A549 (cell line): ENCODE data around the gene CYLD. TPM values are rescaled to one million over a fixed set of nuclear protein-coding genes. Genes with fewer than 3 reads are reported as not detected.

ENCODE experiments used
- ATAC-seq, 2 experiments: fragments of 200-7000 bp in 1 of 2; fragments of >200 bp in 1 of 2; cut with Nextera tagmentation in 1 of 2; cut with Tn5 transposase in 1 of 2; 3 replicates each; pipeline versions ENCODE4 v1.8.0 to v1.9.1; 2018 to 2020; ENCODE audit warnings: mild to moderate bottlenecking in 1 of 2, moderate library complexity in 1 of 2
- CTCF ChIA-PET: fragments of 300-600 bp; sonication (Branson Sonifier 250); formaldehyde crosslinking; extraction: SDS; loops from one replicate; lab custom pipeline; 2021; ENCODE audit warnings: antibody characterized with exemption, inconsistent platforms; lab: Yijun Ruan, JAX
- POLR2A ChIA-PET: fragments of 350-600 bp; formaldehyde crosslinking; extraction: SDS; loops from one replicate; lab custom pipeline; 2021; ENCODE audit warnings: antibody characterized with exemption, inconsistent platforms; lab: Yijun Ruan, JAX
- DNase-seq, 2 experiments: peaks; one replicate each; pipeline versions ENCODE4 v3.0.0 to v3.0.0-alpha.2; 2011 to 2016; ENCODE audit warnings: low read depth in 1 of 2, low spot score in 1 of 2
- FAIRE-seq: peaks from 2 replicates; lab custom pipeline; 2011; peaks lifted over from hg19 to GRCh38; lab: Jason Lieb, UNC
- H3K27ac ChIP-seq, 2 experiments: fragments of >200 bp; sonication (Bioruptor Twin); formaldehyde crosslinking; 3 replicates each; pipeline ENCODE4 v1.5.1; 2016 to 2017
- H3K4me1 ChIP-seq: fragments of >200 bp; sonication (Bioruptor Twin); formaldehyde crosslinking; 3 replicates; pipeline ENCODE4 v1.6.1; 2016
- H3K4me2 ChIP-seq: fragments of >200 bp; sonication (Bioruptor Twin); formaldehyde crosslinking; 3 replicates; pipeline ENCODE4 v1.6.1; 2016
- H3K4me3 ChIP-seq: fragments of >200 bp; sonication (Bioruptor Twin); formaldehyde crosslinking; 3 replicates; pipeline ENCODE4 v1.5.1; 2016
- H3K9me3 ChIP-seq: fragments of >200 bp; sonication (Bioruptor Twin); formaldehyde crosslinking; 3 replicates; pipeline ENCODE4 v1.6.1; 2016
- ATOH8 ChIP-seq: fragments of 250-450 bp; sonication (Bioruptor Pico); IDR thresholded peaks from 2 replicates; pipeline ENCODE4 v1.5.0; 2020; ENCODE audit warnings: low read depth, mild to moderate bottlenecking, moderate library complexity
- BCL3 ChIP-seq: fragments of >200 bp; sonication (Bioruptor Twin); formaldehyde crosslinking; IDR thresholded peaks from 3 replicates; pipeline ENCODE4 v1.6.1; 2016
- CEBPB ChIP-seq, 2 experiments: fragments of >200 bp in 1 of 2; sonication (Bioruptor Twin) in 1 of 2; formaldehyde crosslinking in 1 of 2; IDR thresholded peaks; 2 replicates each; pipeline ENCODE4 v1.6.1; 2012 to 2016
- CHD2 ChIP-seq: fragments of 150-350 bp; IDR thresholded peaks from 2 replicates; pipeline ENCODE4 v1.6.1; 2014; ENCODE audit warnings: low read length; ENCODE audit not compliant: partially characterized antibody
- CHD4 ChIP-seq: fragments of 200-600 bp; sonication (generic); IDR thresholded peaks from 2 replicates; pipeline ENCODE4 v1.6.1; 2016; ENCODE audit warnings: antibody characterized with exemption, mild to moderate bottlenecking, borderline replicate concordance
- CTCF ChIP-seq: fragments of >200 bp; sonication (Bioruptor Twin); formaldehyde crosslinking; IDR thresholded peaks from 3 replicates; pipeline ENCODE4 v1.5.1; 2016
- FOSB ChIP-seq: fragments of 250-450 bp; sonication (Bioruptor Pico); IDR thresholded peaks from 2 replicates; pipeline ENCODE4 v1.5.0; 2020; ENCODE audit warnings: mild to moderate bottlenecking, moderate library complexity
- FOXS1 ChIP-seq: fragments of 250-450 bp; sonication (Bioruptor Pico); IDR thresholded peaks from 2 replicates; pipeline ENCODE4 v1.5.0; 2020; ENCODE audit warnings: mild to moderate bottlenecking, moderate library complexity
- GATA3 ChIP-seq: IDR thresholded peaks from 2 replicates; pipeline ENCODE4 v1.6.1; 2012; ENCODE audit warnings: borderline replicate concordance
- HMGXB4 ChIP-seq: fragments of 250-450 bp; sonication (Bioruptor Pico); IDR thresholded peaks from 2 replicates; pipeline ENCODE4 v1.5.0; 2021; ENCODE audit warnings: mild to moderate bottlenecking, moderate library complexity, borderline replicate concordance
- HOXA7 ChIP-seq: fragments of 250-450 bp; sonication (Bioruptor Pico); IDR thresholded peaks from 2 replicates; pipeline ENCODE4 v1.5.0; 2020; ENCODE audit warnings: mild to moderate bottlenecking, moderate library complexity
- JUNB ChIP-seq: fragments of >200 bp; sonication (Bioruptor Twin); formaldehyde crosslinking; IDR thresholded peaks from 2 replicates; pipeline ENCODE4 v1.6.1; 2016
- PBX3 ChIP-seq: IDR thresholded peaks from 2 replicates; pipeline ENCODE4 v1.6.1; 2012
- POLR2AphosphoS2 ChIP-seq: conservative IDR thresholded peaks from 2 replicates; pipeline ENCODE4 v1.6.1; 2012; ENCODE audit warnings: low read length, improper control_type of control experiment, inconsistent platforms
- REST ChIP-seq: fragments of 200-600 bp; sonication (generic); IDR thresholded peaks from 2 replicates; pipeline ENCODE4 v1.6.1; 2016; ENCODE audit warnings: antibody characterized with exemption, mild to moderate bottlenecking, moderate library complexity
- SREBF2 ChIP-seq: fragments of 450-650 bp; IDR thresholded peaks from 2 replicates; pipeline ENCODE4 v1.6.1; 2014; ENCODE audit warnings: mild to moderate bottlenecking, moderate library complexity
- ZC3H11A ChIP-seq: fragments of 450-650 bp; IDR thresholded peaks from 2 replicates; pipeline ENCODE4 v1.6.1; 2014; ENCODE audit warnings: antibody characterized with exemption, mild to moderate bottlenecking
- ZSCAN20 ChIP-seq: fragments of 250-450 bp; sonication (Bioruptor Pico); IDR thresholded peaks from 2 replicates; pipeline ENCODE4 v1.8.0; 2022; ENCODE audit warnings: mild to moderate bottlenecking, moderate library complexity
- WGBS: methylation state at CpG from one replicate; pipeline ENCODE4 v1.1.6; 2017; ENCODE audit errors: missing lambda C conversion rate; 5-methylcytosine and 5-hydroxymethylcytosine counted together
- polyA plus RNA-seq, 4 experiments: library from polyadenylated mRNA; depleted of rRNA in 3 of 4; stranded (reverse); fragments of >200 nt; fragmentation: RNase III in 1 of 4; extraction: RNeasy Plus Mini Kit Qiagen cat#74134 plus additional on column Dnase treatment in 1 of 4; gene quantifications; 2 replicates in 3 of 4; 3 replicates in 1 of 4; pipeline ENCODE4 v1.2.3, GENCODE V29; 2011 to 2017

The CYLD gene
- polyA plus RNA-seq, 2 of the 4 experiments (the other 2 are of a cell fraction) = 6.5 to 12.7 TPM

GRCh38 chr16:50801036-50801435, 59.1 kb downstream of the CYLD start:
- ChIA-PET CTCF (no interaction called here), POLR2A (no interaction called here)
- Histone ChIP-seq H3K4me3 (no peak overlapping the region), H3K27ac (no peak overlapping the region), H3K4me1 (no peaks in the 10 kb centered on the region), H3K9me3 (no peaks in the 10 kb centered on the region)
- no peak for FAIRE-seq
- ATAC-seq = no peak
- 93% methylated on average over 2 of the region's 2 CpGs for WGBS
- DNase-seq = no peak
- TF ChIP-seq ATOH8 (CRISPR knock-in tag) = no peak
- TF ChIP-seq CTCF = no peak
- no peak for TF ChIP-seq REST
- TF ChIP-seq ZSCAN20 (CRISPR knock-in tag) = no peak
- TF ChIP-seq ZC3H11A = no peak
- no peak for TF ChIP-seq FOXS1
- TF ChIP-seq CEBPB (IDR thresholded peaks at IDR 0.05) = no peak
- no peak for TF ChIP-seq CHD2
- TF ChIP-seq SREBF2 = no peak
- no peak for TF ChIP-seq BCL3
- TF ChIP-seq HOXA7 (CRISPR knock-in tag) = no peak
- TF ChIP-seq POLR2AphosphoS2 = no peak
- TF ChIP-seq JUNB = no peak
- TF ChIP-seq PBX3 = no peak
- no peak for TF ChIP-seq CHD4
- TF ChIP-seq FOSB (CRISPR knock-in tag) = no peak
- TF ChIP-seq GATA3 = no peak
- TF ChIP-seq HMGXB4 (CRISPR knock-in tag) = no peak
- TF ChIP-seq, all 56 proteins: peak for 0
- H3K4me2 ChIP-seq = no peak overlapping the region
